Heart left ventricle (tissue), 16 donors: ENCODE measurements around the gene MYO1E. TPM values are rescaled to one million over a fixed set of nuclear protein-coding genes. Genes with fewer than 3 reads are reported as not detected.

Source experiments
- ATAC-seq, 4 donors: fragments of 200-7000 bp; cut with Tn5 transposase; one replicate each; pipeline ENCODE4 v1.9.1; 2020 to 2022; ENCODE audit warnings: moderate library complexity in 4 of 4, mild to moderate bottlenecking in 3 of 4, moderate number of reproducible peaks in 1 of 4
- DNase-seq, 5 donors: peaks; one replicate each; pipeline ENCODE4 v3.0.0-alpha.2; 2020
- H3K27ac ChIP-seq, 12 donors: fragments of 200-600 bp; sonication (generic) in 4 of 12; one replicate each; pipeline versions ENCODE4 v1.5.0 to v1.8.0; 2016 to 2022; ENCODE audit warnings: mild to moderate bottlenecking in 2 of 12
- H3K27me3 ChIP-seq, 9 donors: fragments of 200-600 bp; sonication (generic) in 2 of 9; one replicate each; pipeline versions ENCODE4 v1.5.1 to v1.8.0; 2016 to 2022; ENCODE audit warnings: mild to moderate bottlenecking in 3 of 9
- H3K36me3 ChIP-seq, 9 donors: fragments of 200-600 bp; sonication (generic) in 2 of 9; one replicate each; pipeline versions ENCODE4 v1.5.0 to v1.8.0; 2018 to 2022; ENCODE audit warnings: mild to moderate bottlenecking in 2 of 9
- H3K4me1 ChIP-seq, 12 donors: fragments of 200-600 bp; sonication (generic) in 4 of 12; one replicate each; pipeline versions ENCODE4 v1.5.0 to v1.8.0; 2016 to 2022; ENCODE audit warnings: mild to moderate bottlenecking in 3 of 12
- H3K4me3 ChIP-seq, 12 donors: fragments of 200-600 bp; sonication (generic) in 4 of 12; one replicate each; pipeline versions ENCODE4 v1.5.0 to v1.8.0; 2017 to 2022; ENCODE audit warnings: mild to moderate bottlenecking in 9 of 12, moderate library complexity in 4 of 12
- H3K9me3 ChIP-seq, 12 donors: fragments of 200-600 bp; sonication (generic) in 4 of 12; one replicate each; pipeline versions ENCODE4 v1.5.0 to v1.8.0; 2016 to 2022; ENCODE audit warnings: mild to moderate bottlenecking in 1 of 12
- CTCF ChIP-seq, 12 donors: fragments of 200-600 bp; sonication (generic) in 4 of 12; IDR thresholded peaks; one replicate each; pipeline versions ENCODE4 v1.5.0 to v1.8.0; 2018 to 2022; ENCODE audit warnings: antibody characterized with exemption in 12 of 12, mild to moderate bottlenecking in 5 of 12
- POLR2A ChIP-seq, 2 donors: fragments of 450-650 bp; IDR thresholded peaks; one replicate each; pipeline ENCODE4 v1.6.1; 2017; ENCODE audit warnings: antibody characterized with exemption in 2 of 2, mild to moderate bottlenecking in 2 of 2, moderate library complexity in 2 of 2
- WGBS, 4 donors: extraction: QIAGEN DNeasy Blood & Tissue Kit in 2 of 4; methylation state at CpG; one replicate each; pipeline versions ENCODE4 v1.1.5 to v1.1.7; 2013 to 2018; 5-methylcytosine and 5-hydroxymethylcytosine counted together
- intact Hi-C, 10 donors: fragments of 100-400 bp; cut with DNase I; formaldehyde crosslinking; loops; one replicate each; pipeline versions ENCODE4 v1.11.1 to v1.14.2; 2022
- polyA plus RNA-seq, 2 donors: library from polyadenylated mRNA; stranded (reverse); fragments of 200-250 nt; gene quantifications; one replicate each; pipeline ENCODE4 v1.2.3, GENCODE V29; 2013
- total RNA-seq, 9 donors: library from RNA; depleted of rRNA in 2 of 9; stranded (reverse); fragments of >200 nt in 2 of 9; fragmentation: NEBNext Ultra II Directional in 3 of 9; extraction: Animal tissue kit (Norgen Biotek cat#: 25700) in 3 of 9; gene quantifications; one replicate each; pipeline versions ENCODE4 v1.1.0 to v1.2.4, GENCODE V29; 2016 to 2023
- donor health status: ischemic (EF 13 %, LVEDD 7.1; RV severe dilation, severe dysfunction).
- donor health status: healthy with polysubstance abuse.
- donor health status: DM: no; HTN: yes; CAD: no.
- donor health status: DM: no; HTN: no; CAD: no.
- donor health status: ischemic (EF 25% LVEDD 6.9; RV normal size, moderate dysfunction).
- donor health status: ischemic (EF 25% LVEDD 5.7; RV mildly dilated, moderate dysfunction).
- donor health status: healthy.
- donor health status: DM: yes; HTN: yes; CAD: no.
- donor health status: ischemic (EF 35%, LVEDD 5.7; RV mildly dilated, moderate dysfunction).
- donor health status: nonischemic (EF 11% LVEDD 7.7; RV severe dilation, severe dysfunction).
- donor health status: DM: yes; HTN: yes; CAD: no.
- donor health status: PGD.
- donor health status: ischemic (EF 29% LVEDD 5.4; RV normal size, mild dysfunction).
- donor health status: nonischemic (EF 23%, LVEDD 6.1; RV moderate dilation, normal function).

The MYO1E gene
- total and polyA plus RNA-seq, 11 donors, result 8.5 to 98.6 (median 25.2) TPM

- Histone ChIP-seq H3K36me3 (no peaks in the 10 kb centered on the region), H3K4me3 (no peak overlapping the region), H3K4me1 (peaks cover 0 to 34% (median 0%) of the 10 kb centered on the region in 12 donors), H3K27ac (no peak overlapping the region), H3K27me3 (peaks cover 0 to 3% (median 0%) of the 10 kb centered on the region in 9 donors), H3K9me3 (no peaks in the 10 kb centered on the region)
- 88 to 93% (median 90%) methylated on average over 13 of the region's 13 CpGs for WGBS, 4 donors
- no peak for DNase-seq
- intact Hi-C loops, result no loop called here
- no peak for ATAC-seq
- TF ChIP-seq POLR2A (IDR thresholded peaks at IDR 0.05) (no peak), CTCF (IDR thresholded peaks at IDR 0.05) (no peak)
Observed at GRCh38 chr15:59400103-59400813, 27.6 kb upstream of the MYO1E start.

- 73 to 81% (median 76%) methylated on average over 7 of the region's 7 CpGs for WGBS, 4 donors
- DNase-seq (peak in 1 of 5 donors; percentile 18), ATAC-seq (peak in 2 of 4 donors; percentile 44 to 66)
- H3K27ac ChIP-seq, result peak overlapping the region in 1 of 12 donors; percentile 50
- no peaks in the 10 kb centered on the region for H3K9me3 ChIP-seq
- H3K27me3 ChIP-seq, result peaks cover 0 to 3% (median 0%) of the 10 kb centered on the region in 9 donors
- TF ChIP-seq CTCF (IDR thresholded peaks at IDR 0.05) (no peak), POLR2A (IDR thresholded peaks at IDR 0.05) (no peak)
- H3K4me1 ChIP-seq, result peaks cover 0 to 34% (median 0%) of the 10 kb centered on the region in 12 donors
- H3K4me3 ChIP-seq, result no peak overlapping the region
- intact Hi-C loops, result no loop called here
- no peaks in the 10 kb centered on the region for H3K36me3 ChIP-seq
Observed at GRCh38 chr15:59399465-59400102, 26.9 kb upstream of the MYO1E start.

GRCh38 chr15:59398220-59398619 is 25.5 kb upstream of the MYO1E start:
- intact Hi-C loops, result no loop called here
- Histone ChIP-seq H3K4me1 (peaks cover 0 to 34% (median 0%) of the 10 kb centered on the region in 12 donors), H3K36me3 (no peaks in the 10 kb centered on the region), H3K27me3 (peaks cover 0 to 3% (median 0%) of the 10 kb centered on the region in 9 donors), H3K9me3 (no peaks in the 10 kb centered on the region), H3K4me3 (no peak overlapping the region), H3K27ac (peak overlapping the region in 1 of 12 donors; percentile 32)
- TF ChIP-seq CTCF (IDR thresholded peaks at IDR 0.05), result no peak
- TF ChIP-seq POLR2A (IDR thresholded peaks at IDR 0.05), result no peak
- DNase-seq (no peak), ATAC-seq (peak in 1 of 4 donors; percentile 55)
- WGBS, 4 donors, result 47 to 82% (median 51%) methylated on average over 1 of the region's 1 CpG

GRCh38 chr15:59396679-59397078 is 24.0 kb upstream of the MYO1E start:
- TF ChIP-seq CTCF (IDR thresholded peaks at IDR 0.05) (no peak), POLR2A (IDR thresholded peaks at IDR 0.05) (no peak)
- no peak for ATAC-seq
- 58 to 66% (median 63%) methylated on average over 3 of the region's 3 CpGs for WGBS, 4 donors

More at GRCh38 chr15:59396679-59397078, 24.0 kb upstream of the MYO1E start:
- intact Hi-C loops, result no loop called here
- no peak overlapping the region for H3K4me3 ChIP-seq
- H3K36me3 ChIP-seq, result no peaks in the 10 kb centered on the region
- H3K27ac ChIP-seq, result no peak overlapping the region
- peaks cover 0 to 3% (median 0%) of the 10 kb centered on the region in 9 donors for H3K27me3 ChIP-seq
- DNase-seq, result no peak
- peaks cover 0 to 35% (median 0%) of the 10 kb centered on the region in 12 donors for H3K4me1 ChIP-seq
- H3K9me3 ChIP-seq, result no peaks in the 10 kb centered on the region
